Activated naive CD4-positive, alpha-beta T cell treated with anti-CD3 and anti-CD28 coated beads, Interleukin-2, amount 50 U/mL, for 24 hours (primary cell): ENCODE results near the gene ATP1A1.
A peak's percentile ranks its signal among the peaks of the same experiment; 100 is the strongest.

Experiments
- H3K27ac Mint-ChIP-seq: one replicate; pipeline ENCODE4 v1.8.0; 2021; ENCODE audit warnings: mild to moderate bottlenecking, mixed read lengths
- H3K27me3 Mint-ChIP-seq: one replicate; pipeline ENCODE4 v1.8.0; 2021; ENCODE audit warnings: mixed read lengths
- H3K36me3 Mint-ChIP-seq: one replicate; pipeline ENCODE4 v1.8.0; 2021; ENCODE audit warnings: mixed read lengths
- H3K4me1 Mint-ChIP-seq: one replicate; pipeline ENCODE4 v1.8.0; 2021; ENCODE audit warnings: mixed read lengths
- H3K4me3 Mint-ChIP-seq: one replicate; pipeline ENCODE4 v1.8.0; 2021; ENCODE audit warnings: mild to moderate bottlenecking, mixed read lengths
- H3K9me3 Mint-ChIP-seq: one replicate; pipeline ENCODE4 v1.8.0; 2021; ENCODE audit warnings: mixed read lengths

Gene ATP1A1

DNA sequence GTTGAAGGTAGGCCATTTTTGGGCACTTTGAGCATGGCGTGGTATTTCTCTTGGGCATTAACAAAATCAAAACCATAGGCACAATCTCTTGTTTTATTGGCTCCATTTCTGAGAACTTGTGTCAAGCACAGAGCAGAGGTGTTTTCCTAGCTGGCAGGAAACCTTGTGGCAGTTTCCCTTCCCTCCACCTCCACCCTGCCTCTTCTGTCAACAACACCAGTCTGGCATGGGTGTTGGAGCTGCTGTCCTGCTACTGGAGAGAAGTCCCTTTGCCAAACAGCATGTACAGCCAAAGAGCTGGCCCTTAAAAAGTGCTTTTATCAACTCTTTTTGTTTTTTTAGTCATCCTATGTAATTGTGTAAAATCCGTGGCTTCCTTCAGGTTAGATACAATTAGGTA is 16.0 kb downstream of the ATP1A1 start:
- Mint-ChIP-seq H3K4me3 (no peak overlapping the region), H3K4me1 (peaks cover 77% of the 10 kb centered on the region), H3K27ac (peak overlapping the region; percentile 87), H3K27me3 (no peaks in the 10 kb centered on the region), H3K36me3 (peaks cover 30% of the 10 kb centered on the region), H3K9me3 (no peaks in the 10 kb centered on the region)

DNA sequence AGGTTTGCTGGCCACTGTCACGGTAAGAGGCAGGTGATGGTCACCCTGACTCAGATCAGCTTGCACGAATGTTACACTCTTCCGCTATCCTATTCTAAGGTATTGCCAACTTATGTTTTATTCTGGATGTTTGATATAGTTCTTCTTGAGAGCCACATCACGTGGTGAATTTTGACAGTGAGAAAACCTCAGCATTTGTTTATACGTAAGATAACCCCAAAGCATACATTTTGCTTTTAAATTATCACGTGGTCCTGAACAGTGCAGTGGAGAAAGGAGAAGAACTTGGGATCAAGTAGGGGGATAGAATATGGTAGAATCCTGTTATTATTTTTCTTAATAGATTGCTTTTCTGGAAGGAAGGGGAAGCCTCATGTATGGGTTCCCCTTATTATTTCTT is 16.6 kb downstream of the ATP1A1 start:
- Mint-ChIP-seq H3K4me3 (no peak overlapping the region), H3K27ac (peak overlapping the region; percentile 88), H3K4me1 (peaks cover 70% of the 10 kb centered on the region), H3K9me3 (no peaks in the 10 kb centered on the region), H3K36me3 (peaks cover 30% of the 10 kb centered on the region), H3K27me3 (no peaks in the 10 kb centered on the region)

DNA sequence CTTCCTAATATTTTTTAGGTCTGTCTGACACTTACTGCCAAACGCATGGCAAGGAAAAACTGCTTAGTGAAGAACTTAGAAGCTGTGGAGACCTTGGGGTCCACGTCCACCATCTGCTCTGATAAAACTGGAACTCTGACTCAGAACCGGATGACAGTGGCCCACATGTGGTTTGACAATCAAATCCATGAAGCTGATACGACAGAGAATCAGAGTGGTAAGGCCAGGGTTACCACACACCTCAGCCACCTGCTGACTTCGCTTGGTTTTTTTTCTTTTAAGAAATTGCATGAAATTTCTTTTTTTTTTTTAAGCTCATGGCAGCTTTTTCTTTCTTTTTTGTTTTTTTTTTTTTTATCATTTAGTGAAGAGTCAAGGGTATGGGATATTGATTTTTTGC is 17.2 kb downstream of the ATP1A1 start:
- Mint-ChIP-seq H3K36me3 (peaks cover 30% of the 10 kb centered on the region), H3K4me3 (no peak overlapping the region), H3K27ac (peak overlapping the region; percentile 65), H3K4me1 (peaks cover 66% of the 10 kb centered on the region), H3K27me3 (no peaks in the 10 kb centered on the region), H3K9me3 (no peaks in the 10 kb centered on the region)

DNA sequence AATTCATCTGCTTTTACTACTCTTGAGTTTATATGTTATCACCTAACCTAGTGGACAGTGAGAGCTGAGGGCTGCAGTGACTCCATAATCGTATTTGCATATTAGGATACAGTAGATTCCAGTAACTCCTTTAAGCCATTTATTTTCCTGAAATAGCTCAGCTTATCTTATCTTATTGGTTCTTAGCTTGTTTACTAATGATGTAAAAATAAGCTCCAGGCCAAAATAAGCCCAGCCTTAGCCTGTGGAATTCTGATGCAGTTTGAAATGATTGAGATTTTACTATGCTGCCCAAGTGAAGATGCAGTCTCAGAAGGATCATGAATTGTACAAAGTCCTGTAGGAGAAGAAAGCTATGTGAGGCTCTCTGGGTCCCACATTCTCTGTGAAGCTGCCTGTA is 18.1 kb downstream of the ATP1A1 start:
- Mint-ChIP-seq H3K27ac (peak overlapping the region; percentile 73), H3K9me3 (no peaks in the 10 kb centered on the region), H3K27me3 (no peaks in the 10 kb centered on the region), H3K4me1 (peaks cover 61% of the 10 kb centered on the region), H3K4me3 (no peak overlapping the region), H3K36me3 (peaks cover 32% of the 10 kb centered on the region)

DNA sequence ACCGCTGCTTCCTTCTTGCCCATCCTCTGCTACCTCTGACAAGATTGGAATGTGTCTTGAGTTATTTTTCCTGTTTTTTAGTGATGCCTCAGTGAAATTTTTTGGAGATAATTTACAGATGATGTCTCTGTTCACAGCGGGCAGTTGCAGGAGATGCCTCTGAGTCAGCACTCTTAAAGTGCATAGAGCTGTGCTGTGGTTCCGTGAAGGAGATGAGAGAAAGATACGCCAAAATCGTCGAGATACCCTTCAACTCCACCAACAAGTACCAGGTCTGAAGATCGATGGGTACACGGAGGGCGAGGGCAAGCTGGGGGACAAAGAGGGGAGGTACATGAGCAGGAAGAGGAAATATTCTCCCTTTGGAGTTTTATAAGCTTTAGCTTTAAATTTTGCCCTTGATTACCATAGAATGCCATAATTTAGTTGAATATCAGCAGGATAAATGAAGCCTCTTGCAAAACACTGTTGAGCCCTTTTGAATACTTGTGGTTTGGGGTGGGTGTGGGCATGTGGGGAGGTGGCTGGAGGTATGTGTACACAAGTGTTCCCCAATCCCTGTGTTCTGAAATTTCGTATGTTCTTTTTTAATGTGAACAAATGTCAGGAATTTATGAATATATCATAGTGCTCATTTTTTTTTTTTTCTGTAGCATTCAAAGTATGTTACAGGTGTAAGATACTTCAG is 19.8 kb downstream of the ATP1A1 start:
- peaks cover 29% of the 10 kb centered on the region for H3K36me3 Mint-ChIP-seq
- peak overlapping the region; percentile 37 for H3K27ac Mint-ChIP-seq
- H3K27me3 Mint-ChIP-seq, result no peaks in the 10 kb centered on the region
- H3K4me1 Mint-ChIP-seq, result peaks cover 45% of the 10 kb centered on the region
- no peak overlapping the region for H3K4me3 Mint-ChIP-seq
- H3K9me3 Mint-ChIP-seq, result no peaks in the 10 kb centered on the region

DNA sequence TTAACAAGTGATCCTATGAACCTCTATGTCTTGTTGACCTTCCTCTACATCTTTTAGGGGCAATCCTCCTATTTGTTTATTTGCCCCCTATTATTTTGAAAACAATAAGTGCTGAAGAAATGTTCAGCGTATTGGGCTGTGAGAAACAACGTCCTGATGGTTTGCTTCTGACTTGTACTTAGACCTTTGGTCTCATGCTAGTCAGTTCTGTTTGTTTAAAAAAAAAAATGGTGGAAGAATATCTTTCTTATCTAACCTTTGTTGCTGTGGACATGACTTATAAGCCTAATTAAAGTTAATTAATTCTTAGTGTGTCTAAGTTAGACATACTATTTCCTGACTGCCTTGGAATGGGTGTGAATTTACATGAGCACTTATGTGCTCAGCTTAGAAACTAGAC is 20.7 kb downstream of the ATP1A1 start:
- Mint-ChIP-seq H3K36me3 (peaks cover 27% of the 10 kb centered on the region), H3K27me3 (no peaks in the 10 kb centered on the region), H3K9me3 (no peaks in the 10 kb centered on the region), H3K4me3 (no peak overlapping the region), H3K4me1 (peaks cover 39% of the 10 kb centered on the region), H3K27ac (peak overlapping the region; percentile 43)

DNA sequence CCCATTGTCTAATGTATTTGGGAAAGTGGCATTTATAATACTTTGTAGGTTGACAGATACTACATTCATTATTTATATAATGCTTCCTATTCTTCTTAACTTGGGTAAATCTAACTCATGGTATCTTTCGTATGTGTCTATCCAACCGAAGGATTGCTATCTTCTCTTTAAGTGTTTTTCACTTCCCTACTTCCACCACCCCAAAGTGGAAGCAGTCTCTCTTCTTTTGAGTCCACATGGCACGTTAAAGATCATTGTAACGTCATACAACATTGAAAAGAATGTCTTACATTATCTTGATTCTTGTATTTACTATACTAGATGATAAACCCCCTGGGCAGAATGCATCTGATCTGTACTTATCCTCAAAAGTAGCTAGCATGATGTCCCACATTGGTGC is 21.2 kb downstream of the ATP1A1 start:
- no peaks in the 10 kb centered on the region for H3K27me3 Mint-ChIP-seq
- peak overlapping the region; percentile 43 for H3K27ac Mint-ChIP-seq
- H3K4me1 Mint-ChIP-seq, result peaks cover 36% of the 10 kb centered on the region
- no peaks in the 10 kb centered on the region for H3K9me3 Mint-ChIP-seq
- peaks cover 31% of the 10 kb centered on the region for H3K36me3 Mint-ChIP-seq
- no peak overlapping the region for H3K4me3 Mint-ChIP-seq

DNA sequence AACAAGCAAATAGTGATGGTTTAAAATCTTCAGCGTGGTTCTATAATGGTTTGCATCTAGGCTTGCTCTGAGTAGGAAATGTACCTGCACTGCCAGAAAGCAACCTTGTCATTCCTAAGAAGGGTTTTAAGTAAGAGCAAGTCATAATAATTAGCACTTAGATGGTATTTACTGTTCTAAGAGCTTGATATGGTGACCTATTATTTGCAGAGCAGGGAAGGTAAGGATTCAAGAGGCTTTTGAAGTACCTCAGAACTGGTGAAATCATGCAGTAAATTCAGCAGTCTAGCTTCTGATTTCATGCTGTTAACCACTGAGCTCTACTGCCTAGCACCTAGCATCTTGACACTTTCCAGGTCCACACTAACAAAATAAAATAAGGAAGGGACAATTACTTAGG is 23.7 kb downstream of the ATP1A1 start:
- H3K27ac Mint-ChIP-seq, result peak overlapping the region; percentile 35
- peaks cover 36% of the 10 kb centered on the region for H3K4me1 Mint-ChIP-seq
- H3K36me3 Mint-ChIP-seq, result peaks cover 33% of the 10 kb centered on the region
- H3K27me3 Mint-ChIP-seq, result no peaks in the 10 kb centered on the region
- no peak overlapping the region for H3K4me3 Mint-ChIP-seq
- no peaks in the 10 kb centered on the region for H3K9me3 Mint-ChIP-seq

DNA sequence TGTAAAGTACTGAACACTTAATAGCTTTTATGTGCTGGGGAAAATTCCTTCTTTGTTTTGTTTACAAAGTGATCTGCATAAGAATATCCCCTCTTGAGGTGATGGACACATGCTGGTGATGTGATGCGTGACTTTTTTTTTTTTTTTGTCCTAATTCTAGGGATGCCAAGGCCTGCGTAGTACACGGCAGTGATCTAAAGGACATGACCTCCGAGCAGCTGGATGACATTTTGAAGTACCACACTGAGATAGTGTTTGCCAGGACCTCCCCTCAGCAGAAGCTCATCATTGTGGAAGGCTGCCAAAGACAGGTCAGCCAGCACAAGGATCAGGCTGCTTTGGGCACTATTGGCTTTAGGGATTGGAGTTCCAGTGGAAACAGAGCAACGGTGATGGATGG is 24.7 kb downstream of the ATP1A1 start:
- H3K4me3 Mint-ChIP-seq, result no peak overlapping the region
- peaks cover 33% of the 10 kb centered on the region for H3K36me3 Mint-ChIP-seq
- no peak overlapping the region for H3K27ac Mint-ChIP-seq
- no peaks in the 10 kb centered on the region for H3K9me3 Mint-ChIP-seq
- peaks cover 38% of the 10 kb centered on the region for H3K4me1 Mint-ChIP-seq
- H3K27me3 Mint-ChIP-seq, result no peaks in the 10 kb centered on the region

DNA sequence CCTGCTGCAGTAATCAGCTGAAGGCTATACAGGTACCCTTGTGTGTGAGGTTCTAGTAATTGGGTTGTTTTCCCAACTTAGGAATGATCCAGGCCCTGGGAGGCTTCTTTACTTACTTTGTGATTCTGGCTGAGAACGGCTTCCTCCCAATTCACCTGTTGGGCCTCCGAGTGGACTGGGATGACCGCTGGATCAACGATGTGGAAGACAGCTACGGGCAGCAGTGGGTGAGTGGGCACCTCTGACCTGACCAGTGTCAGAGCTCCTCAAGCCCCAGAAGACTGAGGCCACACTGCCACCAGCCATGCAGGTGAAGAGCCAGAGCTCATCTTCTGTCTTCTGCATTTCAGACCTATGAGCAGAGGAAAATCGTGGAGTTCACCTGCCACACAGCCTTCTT is 27.7 kb downstream of the ATP1A1 start:
- Mint-ChIP-seq H3K27me3 (no peaks in the 10 kb centered on the region), H3K4me3 (no peak overlapping the region), H3K36me3 (peaks cover 33% of the 10 kb centered on the region), H3K9me3 (no peaks in the 10 kb centered on the region), H3K4me1 (peaks cover 45% of the 10 kb centered on the region), H3K27ac (peak overlapping the region; percentile 68)

DNA sequence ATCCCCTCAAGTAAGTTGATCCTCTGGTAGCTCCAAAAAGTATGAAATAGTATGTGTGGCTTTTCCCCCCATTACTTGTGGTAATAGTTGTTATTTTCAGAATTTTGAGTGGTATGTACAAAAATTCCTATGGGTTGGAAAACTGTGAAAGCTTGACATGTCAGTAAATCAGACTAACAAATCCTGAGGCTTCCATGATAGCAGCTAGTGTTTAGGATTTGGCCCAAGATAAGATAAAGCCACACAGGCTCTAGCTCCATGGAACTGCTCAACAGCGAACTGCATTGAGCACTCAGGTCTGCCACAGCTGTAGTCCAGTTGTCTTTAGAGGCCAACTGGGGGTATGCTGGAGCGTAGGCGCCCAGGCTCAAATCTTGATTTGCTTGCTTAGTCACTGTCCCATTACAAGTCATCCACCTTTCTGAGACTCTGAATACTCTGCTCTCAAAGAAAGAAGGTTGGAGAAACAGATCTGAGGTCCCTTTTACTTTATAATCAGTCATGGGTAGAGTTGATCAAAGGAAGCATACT is 28.7 kb downstream of the ATP1A1 start:
- peaks cover 45% of the 10 kb centered on the region for H3K4me1 Mint-ChIP-seq
- no peaks in the 10 kb centered on the region for H3K9me3 Mint-ChIP-seq
- no peak overlapping the region for H3K4me3 Mint-ChIP-seq
- peak overlapping the region; percentile 68 for H3K27ac Mint-ChIP-seq
- no peaks in the 10 kb centered on the region for H3K27me3 Mint-ChIP-seq
- peaks cover 37% of the 10 kb centered on the region for H3K36me3 Mint-ChIP-seq

DNA sequence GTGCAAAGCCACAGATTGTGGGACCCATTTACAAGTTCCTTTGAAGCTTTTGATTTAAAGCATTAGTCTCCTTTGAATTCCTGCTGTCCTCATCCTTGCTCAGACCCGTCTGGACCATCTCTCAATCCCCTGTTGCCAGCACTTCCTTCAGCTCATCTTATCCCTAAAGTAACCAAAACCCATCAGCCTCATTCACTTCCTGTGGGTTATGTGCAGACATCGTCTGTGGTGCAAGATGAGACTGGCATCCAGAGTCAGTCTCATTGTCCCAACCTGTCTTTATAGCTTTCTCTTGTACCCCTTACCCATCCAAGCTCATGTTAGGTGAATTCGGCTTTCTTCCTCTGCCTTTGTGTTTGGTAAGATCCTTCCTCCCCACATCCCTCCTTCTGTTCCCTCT is 29.3 kb downstream of the ATP1A1 start:
- no peak overlapping the region for H3K4me3 Mint-ChIP-seq
- H3K4me1 Mint-ChIP-seq, result peaks cover 45% of the 10 kb centered on the region
- H3K36me3 Mint-ChIP-seq, result peaks cover 36% of the 10 kb centered on the region
- no peaks in the 10 kb centered on the region for H3K27me3 Mint-ChIP-seq
- peak overlapping the region; percentile 68 for H3K27ac Mint-ChIP-seq
- no peaks in the 10 kb centered on the region for H3K9me3 Mint-ChIP-seq

DNA sequence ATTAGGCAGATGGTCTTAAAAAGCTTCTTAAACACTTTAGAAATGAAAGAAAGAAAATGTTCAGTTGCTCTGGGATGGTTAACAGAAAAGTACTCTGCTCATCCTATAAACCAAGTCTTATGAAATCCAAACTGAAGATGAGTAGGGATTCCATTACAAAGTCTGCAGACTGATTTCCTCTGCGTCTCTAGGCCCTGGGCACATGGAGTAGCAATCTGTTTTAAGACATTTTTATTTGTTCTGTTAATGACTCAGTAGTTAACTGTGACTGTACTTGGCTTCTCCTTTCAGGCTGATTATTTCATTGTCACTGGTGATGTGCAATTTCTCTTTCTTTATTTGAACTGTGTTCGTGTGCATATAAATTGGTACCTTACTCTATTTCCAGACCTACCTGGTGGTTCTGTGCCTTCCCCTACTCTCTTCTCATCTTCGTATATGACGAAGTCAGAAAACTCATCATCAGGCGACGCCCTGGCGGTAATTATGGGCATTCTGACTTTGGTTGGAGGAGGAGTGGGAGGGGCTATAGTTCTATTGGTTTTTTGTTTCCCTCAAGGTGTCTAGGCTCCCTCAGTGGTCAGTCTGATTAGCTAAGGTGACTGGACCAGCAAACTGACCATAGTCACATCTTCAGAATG is 30.6 kb downstream of the ATP1A1 start:
- no peaks in the 10 kb centered on the region for H3K9me3 Mint-ChIP-seq
- no peaks in the 10 kb centered on the region for H3K27me3 Mint-ChIP-seq
- H3K36me3 Mint-ChIP-seq, result peaks cover 39% of the 10 kb centered on the region
- H3K27ac Mint-ChIP-seq, result peak overlapping the region; percentile 66
- H3K4me3 Mint-ChIP-seq, result no peak overlapping the region
- peaks cover 53% of the 10 kb centered on the region for H3K4me1 Mint-ChIP-seq

DNA sequence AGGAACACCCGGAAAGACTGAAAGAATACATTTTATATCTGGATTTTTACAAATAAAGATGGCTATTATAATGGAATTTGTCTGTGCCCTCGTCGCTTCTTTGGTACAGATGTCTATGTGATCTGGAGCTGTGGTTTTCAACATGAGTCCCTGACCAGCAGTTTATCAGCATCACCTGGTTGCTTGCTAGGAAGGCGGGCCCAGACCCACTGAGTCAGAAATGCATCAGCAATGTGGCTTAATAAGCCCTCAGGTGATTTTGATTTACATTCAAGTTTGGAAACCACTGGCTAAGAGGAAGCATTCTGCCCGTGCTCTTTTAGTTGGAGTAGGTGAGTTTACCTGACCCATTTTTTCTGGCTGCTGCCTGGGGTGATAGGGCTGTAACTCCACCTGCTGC is 31.7 kb downstream of the ATP1A1 start:
- Mint-ChIP-seq H3K27me3 (no peaks in the 10 kb centered on the region), H3K36me3 (peaks cover 35% of the 10 kb centered on the region), H3K4me3 (no peak overlapping the region), H3K4me1 (peaks cover 46% of the 10 kb centered on the region), H3K27ac (peak overlapping the region; percentile 38), H3K9me3 (no peaks in the 10 kb centered on the region)

DNA sequence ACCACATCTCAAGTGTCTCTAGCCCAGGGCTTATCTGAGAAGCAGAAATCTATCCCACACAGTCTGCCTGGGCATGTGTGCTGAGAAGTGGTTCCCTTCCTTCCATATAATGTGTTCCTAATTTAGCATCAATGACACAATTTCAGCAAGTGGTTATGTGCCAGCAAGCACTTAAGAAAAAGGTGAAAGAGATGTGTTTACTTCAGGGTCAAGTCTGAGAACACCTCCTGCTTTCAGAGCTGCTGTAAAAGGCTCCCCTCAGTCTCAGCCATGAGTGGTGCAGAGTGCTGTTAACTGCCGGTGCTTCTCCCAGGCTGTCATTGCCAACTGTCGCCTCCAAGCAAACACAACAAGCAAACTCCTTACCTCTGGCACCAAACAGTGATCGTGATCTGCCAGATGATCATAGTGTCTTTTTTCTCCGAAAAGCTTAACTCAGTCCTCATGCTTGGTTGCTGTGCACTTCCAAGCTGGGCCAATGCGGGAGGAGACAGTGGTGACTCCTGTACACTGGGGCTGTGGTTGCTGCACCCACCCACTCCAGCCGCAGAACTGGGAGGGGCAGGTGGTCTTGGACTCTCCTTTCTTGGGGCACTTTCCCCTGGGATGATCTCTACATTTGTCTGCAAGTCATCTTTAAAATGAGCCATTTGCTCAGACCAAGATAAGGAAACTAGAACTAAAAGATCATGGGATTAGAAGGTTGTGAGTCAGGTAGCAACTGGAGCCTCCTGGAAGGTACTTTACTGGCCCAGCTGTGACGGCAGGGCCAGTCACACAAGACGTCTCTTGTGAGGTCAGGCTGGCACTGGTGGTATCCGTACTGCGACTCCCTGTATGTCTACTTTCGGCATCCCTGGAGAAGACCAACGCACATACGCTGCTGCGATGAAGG is 32.4 kb downstream of the ATP1A1 start:
- peaks cover 30% of the 10 kb centered on the region for H3K36me3 Mint-ChIP-seq
- H3K4me3 Mint-ChIP-seq, result no peak overlapping the region
- no peaks in the 10 kb centered on the region for H3K27me3 Mint-ChIP-seq
- H3K4me1 Mint-ChIP-seq, result peaks cover 45% of the 10 kb centered on the region
- H3K9me3 Mint-ChIP-seq, result no peaks in the 10 kb centered on the region
- H3K27ac Mint-ChIP-seq, result peak overlapping the region; percentile 59

DNA sequence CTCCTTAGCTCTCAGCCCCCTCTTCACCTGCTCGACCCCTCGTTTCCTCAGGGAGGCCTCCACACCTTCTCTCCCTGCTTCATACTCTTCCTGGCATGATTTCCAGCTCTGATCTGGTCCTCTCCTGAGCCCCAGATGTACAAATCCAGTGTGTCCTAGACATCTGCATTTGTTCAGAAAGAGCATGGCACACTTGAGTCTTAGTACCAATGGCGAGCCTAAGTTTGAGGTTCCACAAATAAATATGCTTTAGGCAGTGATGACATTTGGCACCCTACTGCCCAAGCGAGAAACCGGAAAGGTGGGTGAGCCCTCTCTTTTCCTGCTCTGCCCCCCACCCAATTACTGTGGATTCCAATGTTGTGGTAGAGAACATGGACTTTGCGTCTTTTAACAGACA is 34.0 kb downstream of the ATP1A1 start:
- Mint-ChIP-seq H3K4me3 (no peak overlapping the region), H3K27me3 (no peaks in the 10 kb centered on the region), H3K4me1 (peaks cover 30% of the 10 kb centered on the region), H3K36me3 (peaks cover 24% of the 10 kb centered on the region), H3K27ac (no peak overlapping the region), H3K9me3 (no peaks in the 10 kb centered on the region)
